NCI-H524 (cell line): ENCODE measurements around the gene TRPV4.

Experiments
- DNase-seq, 2 experiments: peaks; one replicate each; lab custom pipeline; 2025; lab: John Stamatoyannopoulos, UW

Gene TRPV4

DNA sequence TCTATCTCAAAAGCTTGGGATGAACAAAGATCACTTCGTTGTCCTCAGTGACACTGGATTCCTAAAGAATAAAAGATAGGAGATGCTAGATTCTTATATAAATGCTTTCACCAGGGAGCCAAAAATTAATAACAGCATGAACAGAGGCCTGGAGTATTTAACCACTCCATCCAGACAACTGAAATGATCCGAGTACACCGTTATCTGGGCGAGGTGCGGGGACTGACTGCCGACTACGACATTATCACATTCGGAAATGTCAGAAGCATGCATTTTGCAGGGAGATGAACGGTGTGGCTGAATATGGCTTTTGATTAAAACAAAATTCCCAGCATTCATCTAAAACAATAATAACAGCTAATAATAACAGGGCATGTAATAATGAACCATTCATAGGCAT lies 56.6 kb downstream of the TRPV4 start:
- no peak for DNase-seq

DNA sequence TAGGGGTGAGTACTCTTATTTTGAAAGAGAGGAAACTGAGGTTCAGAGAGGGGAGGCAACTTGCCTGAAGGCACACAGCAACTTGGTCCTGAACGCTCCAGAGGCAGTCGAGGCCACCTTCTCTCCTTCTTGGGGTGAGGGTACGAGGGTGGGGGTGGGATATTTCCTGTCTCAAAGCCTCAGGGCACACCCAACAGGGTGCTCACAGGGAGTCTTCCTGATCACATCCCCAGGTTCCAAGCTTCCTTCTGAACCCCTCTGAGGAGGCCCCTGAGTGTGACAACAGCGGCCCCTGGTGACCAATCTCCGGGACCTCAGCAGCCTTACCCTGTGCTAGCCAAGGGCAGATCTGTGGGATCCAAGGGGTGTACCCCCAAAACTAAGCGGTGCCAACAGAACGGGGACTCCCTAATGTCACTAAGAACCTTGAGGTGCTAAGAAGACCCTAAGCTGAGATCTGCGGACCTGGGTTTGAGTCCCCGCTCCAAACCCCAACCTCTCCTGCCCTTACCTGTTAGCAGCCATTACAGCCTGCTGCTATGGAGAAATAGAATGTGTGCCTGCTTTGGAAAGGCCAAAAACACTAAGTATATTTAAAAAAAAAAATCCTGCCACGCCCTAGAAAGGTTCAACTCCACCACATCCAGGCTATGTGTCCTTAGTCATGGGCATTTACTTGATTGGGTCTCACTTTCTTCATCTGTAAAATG lies 57.9 kb downstream of the TRPV4 start:
- DNase-seq = peak; percentile 45 to 80

DNA sequence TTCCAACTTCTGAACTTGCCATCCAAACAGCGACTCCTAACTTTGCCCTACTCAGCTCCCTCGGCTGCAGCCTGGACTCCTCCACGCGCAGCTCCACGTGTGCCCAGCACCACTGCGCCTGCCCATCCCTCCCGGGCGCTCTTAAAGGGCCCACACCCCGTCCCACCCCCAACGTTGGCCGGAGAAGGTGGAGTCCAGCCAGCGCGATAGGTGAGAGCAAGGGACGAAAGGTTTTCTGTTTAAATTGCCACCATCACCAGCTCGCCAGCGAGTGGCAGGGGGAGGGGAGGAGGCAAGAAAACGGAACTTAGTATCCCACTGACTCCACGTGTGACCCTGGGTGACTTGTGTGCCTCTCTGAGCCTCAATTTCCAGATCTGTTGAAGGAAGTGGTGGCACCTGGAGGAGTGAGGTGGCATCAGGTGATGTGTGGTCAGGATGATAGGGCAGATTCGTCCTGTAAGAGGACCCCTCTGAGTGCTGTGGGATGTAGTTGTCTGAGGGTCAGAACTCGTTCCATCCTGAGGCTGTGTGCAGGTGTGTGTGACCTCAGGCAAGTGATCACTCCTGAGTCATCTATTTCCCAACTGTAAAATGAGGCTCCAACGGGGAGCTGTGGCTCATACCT lies 59.7 kb downstream of the TRPV4 start:
- no peak for DNase-seq

DNA sequence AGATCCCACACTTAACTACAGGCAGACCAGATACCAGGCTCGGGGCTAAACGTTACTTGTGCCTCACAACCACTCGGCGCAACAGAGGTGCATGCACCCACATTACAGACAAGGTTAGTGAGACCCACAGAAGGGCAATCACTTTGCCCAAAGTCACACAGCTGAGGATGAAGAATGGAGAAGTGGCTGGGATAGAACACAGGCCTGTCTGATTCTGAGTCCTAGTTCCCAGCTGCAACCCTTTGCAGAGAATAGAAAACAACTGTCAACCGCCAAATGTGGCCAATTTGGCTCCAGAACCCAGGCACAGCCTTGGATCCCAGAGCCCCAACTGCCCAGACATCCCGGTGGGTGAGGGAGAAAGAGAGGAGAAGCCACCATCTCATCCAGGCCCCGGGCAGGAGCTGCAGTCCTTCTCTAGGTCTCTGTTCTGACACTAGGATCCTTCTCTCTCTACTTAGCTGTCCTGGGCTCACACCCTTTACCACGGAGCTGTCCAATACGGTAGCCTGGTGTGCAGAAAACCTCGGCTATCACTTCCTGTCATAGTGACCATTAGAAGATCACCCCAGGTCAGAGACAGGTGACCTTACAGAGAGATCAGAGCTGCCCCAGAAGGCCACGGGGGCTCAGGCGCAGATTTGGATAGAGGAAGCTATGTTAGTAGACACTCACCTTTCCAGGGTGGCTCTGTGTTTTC lies 60.4 kb downstream of the TRPV4 start:
- no peak for DNase-seq

DNA sequence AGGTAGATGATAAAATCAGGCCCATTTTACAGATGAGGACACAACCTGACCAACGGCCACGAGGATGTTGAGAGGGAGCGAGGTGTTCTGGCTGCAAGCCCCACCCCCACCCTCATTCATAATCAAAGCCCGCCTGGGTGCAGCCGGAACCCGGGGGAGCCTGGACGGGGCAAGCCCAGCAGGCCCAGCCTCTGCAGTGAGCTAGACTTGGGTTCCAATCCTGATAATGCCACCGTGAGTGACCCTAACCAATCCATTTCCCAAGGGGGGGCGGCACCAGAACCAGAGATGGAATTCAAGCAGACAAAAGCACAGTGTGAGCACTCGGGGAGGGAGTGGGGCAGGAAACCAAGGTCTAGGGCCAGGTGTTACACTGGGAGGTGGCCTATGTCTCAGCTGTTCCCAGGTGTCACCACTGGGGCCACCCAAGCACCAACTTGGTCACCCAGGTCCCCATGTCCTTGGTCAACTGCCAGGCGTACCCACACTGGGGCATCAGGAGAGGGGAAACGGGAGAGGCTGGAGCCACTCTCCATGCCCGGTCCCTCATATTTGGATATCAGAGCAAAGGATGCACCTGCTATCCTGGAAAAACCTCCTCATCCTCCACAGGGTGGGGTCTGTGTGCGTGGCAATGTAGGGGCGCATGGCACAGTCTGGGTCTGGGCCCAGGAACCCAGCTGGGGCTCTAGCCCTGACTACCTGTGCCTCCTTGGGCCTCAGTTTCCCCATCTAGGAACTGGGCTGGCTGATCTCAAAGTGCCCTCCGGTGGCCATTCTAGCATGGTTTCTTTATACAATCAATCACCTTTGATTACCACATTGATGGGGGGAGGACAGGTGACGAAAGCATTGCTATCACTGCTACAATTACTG lies 61.2 kb downstream of the TRPV4 start:
- no peak for DNase-seq

DNA sequence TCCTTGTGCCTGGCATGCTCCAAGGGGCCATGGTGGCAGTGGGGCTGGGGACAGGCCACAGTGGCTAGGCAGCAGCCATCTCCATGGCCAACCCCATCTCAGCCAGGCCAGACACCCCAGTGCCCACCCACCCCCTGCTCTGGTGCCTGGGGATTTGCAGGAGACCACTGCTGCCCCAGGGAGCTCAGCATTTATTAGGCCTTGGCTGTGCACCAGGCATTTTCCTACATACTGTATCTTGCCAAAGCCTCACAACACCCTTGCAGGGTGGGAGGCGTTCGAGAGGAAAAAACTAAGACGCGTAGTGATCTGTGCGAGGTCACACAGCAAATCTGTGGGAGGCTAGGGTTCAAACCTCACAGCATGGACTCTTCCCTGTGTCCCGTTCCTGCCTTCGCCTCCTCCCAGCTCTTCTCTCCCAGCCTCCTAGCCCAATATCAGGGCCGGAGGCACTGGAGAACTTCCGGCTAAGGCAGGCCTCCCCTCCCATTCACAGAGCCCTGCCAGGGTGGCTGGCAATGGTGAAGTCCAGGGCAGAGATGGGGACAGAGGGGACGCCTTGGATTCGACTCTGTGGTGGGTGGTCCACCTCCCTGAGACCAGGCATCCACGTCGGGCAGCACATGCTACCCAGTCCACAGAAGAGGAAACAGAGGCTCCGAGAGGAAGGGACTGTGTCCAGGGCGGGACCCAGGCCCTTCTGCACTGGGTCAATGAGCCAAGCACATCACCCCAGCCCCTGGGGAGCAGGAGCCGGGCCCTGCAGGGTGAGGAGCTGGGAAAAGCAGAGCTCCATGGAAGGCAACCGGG lies 62.1 kb downstream of the TRPV4 start:
- no peak for DNase-seq

DNA sequence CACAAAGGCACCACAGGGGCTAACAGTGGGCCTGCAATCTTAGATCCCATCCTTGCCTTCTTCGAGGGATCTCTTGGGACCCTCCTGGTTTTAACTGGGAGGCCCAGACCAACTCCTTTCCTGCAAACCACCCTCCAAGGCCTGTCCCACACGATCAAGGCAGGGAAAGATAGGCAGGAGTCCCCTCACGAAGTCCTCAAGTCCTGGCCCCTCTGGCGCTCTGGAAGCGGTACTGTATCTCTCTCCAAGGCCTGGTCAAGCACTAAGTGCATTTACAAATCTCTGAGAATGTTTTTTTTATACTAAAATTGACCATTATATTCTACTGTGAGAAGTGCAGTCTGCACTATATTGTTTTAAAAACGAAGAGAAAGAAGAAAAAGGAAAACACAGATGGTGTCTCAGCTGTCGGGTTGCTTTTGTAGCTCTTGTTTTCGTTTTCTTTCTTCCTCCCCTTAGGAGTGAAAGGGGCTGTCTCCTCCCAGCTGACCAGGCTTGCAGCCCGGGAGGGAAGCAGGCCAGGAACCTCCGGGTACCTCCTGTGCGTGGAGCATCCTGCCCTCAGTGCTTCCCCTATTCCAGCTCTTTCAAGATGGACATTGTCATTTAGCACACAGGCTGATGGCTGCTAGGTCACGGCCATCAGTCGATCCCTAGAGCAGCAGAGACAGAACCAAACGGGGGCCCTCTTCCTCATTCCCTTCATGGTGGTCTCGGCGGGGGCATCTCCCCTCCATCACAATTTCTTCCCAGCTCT lies 62.9 kb downstream of the TRPV4 start:
- DNase-seq = no peak

DNA sequence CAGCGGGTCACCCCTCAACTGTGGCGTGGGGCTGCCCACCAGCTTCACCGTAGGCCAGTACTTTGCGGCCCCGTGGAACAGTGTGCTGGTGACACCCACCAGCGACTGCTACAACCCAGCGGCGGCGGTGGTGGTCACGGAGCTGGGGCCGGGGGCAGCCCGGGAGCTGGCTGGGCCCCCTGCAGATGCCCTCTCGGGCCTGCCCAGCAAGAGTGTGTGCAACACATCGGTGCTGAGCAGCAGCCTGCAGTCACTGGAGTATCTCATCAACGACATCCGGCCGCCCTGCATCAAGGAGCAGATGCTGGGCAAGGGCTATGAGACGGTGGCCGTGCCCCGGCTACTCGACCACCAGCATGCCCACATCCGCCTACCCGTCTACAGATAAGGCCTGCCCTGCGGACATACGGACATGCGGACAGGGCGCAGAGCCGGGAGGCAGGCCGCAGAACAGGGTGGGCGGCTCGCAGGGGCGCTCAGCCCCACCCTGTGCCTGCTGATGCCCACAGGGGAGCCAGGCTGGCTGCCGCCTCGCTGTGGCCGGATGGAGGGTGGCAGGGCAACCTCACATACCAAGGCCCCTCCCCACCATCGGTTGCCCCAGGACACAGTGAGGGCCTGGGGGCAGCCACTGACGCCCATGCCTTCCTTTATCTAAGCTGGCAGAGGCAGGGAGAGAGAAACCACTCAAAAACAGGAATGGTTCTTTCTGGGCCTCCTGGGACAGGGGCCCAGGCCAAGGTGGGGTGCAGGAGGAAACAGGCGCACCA lies 64.1 kb downstream of the TRPV4 start:
- DNase-seq = no peak

DNA sequence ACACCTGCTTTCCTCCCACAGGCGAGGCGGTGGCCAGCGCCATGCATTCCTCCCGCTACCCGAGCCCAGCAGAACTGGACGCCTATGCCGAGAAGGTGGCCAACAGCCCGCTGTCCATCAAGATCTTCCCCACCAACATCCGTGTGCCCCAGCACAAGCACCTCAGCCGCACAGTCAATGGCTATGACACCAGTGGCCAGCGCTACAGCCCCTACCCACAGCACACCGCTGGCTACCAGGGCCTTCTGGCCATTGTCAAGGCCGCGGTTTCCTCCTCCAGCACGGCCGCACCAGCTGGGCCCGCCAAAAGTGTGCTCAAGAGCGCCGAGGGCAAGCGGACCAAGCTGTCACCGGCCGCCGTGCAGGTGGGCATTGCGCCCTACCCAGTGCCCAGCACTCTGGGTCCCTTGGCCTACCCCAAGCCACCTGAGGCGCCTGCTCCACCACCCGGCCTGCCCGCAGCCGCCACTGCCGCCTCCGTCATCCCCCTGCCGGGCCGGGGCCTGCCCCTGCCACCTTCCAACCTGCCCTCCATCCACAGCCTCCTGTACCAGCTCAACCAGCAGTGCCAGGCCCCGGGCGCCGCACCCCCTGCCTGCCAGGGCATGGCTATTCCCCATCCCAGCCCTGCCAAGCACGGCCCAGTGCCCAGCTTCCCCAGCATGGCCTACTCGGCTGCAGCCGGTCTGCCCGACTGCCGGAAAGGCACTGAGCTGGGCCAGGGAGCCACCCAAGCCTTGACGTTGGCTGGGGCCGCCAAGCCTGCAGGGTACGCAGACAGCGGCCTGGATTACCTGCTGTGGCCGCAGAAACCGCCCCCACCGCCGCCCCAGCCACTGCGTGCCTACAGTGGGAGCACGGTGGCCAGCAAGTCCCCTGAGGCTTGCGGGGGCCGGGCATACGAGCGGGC lies 65.0 kb downstream of the TRPV4 start:
- DNase-seq = no peak

DNA sequence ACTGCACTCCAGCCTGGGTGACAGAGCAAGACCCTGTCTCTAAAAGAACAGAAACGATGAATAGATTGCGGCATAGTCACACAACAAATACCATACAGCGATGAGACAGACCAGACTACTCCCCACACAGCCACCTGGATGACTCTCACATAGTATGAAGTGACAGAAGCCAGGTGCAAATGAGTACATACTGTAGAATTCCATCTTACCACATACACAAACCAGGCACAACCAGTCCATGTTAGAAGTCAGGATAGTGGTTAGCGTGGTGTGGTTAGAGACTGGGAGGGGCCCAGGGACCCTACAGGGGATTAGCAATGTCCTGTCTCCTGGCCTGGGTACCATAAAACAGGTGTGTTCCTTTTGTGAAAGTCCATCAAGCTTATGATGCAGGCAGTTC lies 65.7 kb downstream of the TRPV4 start:
- no peak for DNase-seq

DNA sequence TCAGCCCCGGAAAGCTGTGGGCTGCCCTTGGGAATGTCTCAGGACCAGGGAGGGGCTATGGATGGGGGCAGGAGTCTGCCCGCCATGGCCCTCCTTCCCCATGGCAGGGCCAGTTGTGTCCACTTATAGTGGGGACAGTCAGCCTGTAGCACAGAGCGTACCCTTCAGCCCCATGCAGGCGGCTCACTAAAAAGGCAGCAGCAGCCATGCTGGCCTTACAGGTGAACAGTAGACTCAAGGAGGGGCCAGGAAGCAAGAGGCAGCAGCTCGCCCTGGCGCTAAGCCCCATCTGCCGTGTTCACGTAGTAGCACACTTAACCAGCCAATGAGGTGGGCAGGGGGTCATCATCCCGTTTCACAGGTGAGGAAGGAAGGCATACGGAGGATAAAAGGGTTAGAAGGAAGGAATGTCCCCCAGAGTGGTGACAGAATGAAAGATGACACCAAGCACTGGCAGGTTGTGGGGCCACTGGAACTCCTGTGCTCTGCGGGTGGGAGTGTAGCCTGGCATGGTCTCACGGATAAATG lies 66.9 kb downstream of the TRPV4 start:
- peak in 1 of 2 experiments; percentile 56 for DNase-seq

DNA sequence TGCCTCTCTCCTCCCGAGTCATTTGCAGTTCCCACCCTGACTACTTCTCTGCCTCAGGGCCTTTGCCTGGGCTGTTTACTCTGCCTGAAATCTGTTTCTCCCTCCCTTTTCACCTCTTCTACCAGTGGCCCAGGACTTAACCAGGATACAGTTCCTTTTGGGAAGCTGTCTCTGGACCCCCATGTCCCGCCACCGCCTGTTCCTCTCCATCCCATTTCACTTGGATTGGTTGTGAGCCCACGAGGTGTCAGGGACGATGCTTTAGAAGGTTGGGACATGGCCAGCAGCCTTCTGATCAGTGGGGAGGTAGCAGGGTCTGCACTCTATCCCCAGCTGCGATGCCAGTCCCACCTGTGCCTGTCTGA lies 67.8 kb downstream of the TRPV4 start:
- DNase-seq = no peak

DNA sequence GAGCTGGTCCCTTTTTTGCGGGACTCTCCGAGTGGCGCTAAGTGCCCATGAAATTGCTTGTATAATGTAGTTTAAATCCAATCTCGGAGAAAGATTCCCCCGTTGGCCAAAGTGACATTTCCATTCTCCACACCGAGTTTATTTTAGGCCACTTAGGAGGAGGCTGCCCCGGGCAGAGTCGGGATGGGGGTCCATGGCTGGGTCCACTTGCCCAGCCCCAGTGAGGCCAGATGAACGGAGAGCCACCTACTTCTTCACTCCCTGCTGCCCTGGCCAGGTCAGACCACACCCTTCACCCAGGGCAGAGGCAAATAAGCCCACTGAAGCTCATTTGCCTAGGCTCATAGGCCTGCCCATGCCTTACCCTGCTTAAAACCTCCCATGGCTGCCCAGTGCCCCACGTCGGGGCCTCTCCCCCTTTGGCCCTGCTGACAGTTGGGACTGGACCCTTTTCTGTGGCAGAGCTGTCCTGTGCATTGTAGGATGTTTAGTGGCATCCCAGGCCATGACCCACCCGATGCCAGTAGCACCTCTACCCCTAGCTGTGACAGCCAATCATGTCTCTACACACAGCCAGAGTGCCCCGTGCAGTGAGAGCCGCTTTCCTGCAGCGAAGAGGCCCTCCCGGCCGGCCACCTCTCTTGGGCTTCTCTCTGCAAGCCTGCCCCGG lies 68.3 kb downstream of the TRPV4 start:
- DNase-seq = no peak

DNA sequence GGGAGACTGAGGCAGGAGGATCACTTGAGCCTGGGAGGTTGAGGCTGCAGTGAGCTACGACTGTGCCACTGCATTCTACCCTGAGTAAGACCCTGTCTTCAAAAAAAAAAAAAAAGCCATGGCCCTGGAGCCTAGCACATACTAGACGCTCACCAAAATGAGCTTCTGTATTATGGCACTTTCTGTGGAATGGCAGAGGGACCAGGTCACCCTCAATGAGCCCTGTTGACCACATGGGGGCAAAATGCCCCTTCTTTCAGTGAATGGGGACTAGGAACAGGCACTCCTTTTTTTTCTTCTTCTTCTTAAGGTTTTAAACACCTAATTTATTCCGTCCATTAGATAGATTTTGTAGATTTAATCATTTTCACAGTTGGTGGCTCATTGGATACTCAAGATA lies 69.1 kb downstream of the TRPV4 start:
- DNase-seq = peak in 1 of 2 experiments; percentile 15

DNA sequence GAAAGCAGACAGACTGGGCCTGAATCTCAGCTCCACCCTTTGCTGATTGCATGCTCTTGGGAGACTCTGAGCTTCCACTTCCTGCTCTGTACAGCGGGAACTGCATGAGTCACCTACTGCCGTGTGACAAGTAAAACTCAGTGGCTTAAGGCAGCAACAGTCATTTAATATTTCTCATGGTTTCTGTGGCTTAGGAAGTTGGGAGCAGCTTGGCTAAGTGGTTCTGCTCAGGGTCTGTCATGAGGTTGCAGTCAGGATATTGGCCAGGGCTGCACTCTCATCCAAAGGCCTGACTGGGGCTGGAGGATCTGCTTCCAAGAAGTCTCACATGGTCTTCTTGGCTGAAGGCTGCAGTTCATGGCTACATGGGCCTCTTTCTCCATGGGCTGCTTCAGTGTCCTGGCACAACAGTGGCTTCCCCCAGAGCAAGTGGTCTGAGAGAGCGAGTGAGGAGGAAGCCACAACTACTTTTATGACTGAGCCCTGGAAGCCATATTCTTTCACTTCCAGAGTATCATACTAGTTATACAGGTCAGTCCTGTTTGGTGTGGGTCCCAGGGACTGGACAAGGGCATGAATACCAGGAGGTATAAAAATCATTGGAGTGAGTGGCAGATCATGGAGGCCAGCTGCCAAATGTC lies 69.9 kb downstream of the TRPV4 start:
- DNase-seq = no peak

DNA sequence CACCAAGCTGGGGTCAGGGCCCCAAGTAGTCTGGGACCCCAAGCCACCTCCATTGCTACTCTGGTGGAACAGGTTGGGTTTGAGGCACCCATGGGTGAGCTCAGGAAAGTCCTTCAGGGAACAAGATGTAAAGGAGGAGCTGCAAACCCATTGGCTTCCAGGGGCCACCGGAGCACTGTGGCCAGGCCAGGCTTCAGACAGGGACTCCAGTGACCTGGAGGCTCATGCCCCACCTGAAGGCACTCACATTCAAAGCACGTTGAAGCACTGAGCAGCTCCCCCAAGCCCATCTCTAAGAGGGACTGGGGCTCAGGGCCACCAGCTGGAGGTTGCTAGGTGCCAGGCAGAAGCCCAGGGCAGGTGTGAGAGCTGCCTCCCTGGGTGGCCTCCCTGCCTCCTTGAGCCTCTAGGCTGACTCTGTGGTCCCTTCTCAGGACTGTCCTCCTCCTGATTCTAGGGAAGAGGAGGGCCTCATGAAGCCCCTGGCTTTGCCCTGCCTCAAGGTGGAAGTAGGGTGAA lies 70.5 kb downstream of the TRPV4 start:
- no peak for DNase-seq

DNA sequence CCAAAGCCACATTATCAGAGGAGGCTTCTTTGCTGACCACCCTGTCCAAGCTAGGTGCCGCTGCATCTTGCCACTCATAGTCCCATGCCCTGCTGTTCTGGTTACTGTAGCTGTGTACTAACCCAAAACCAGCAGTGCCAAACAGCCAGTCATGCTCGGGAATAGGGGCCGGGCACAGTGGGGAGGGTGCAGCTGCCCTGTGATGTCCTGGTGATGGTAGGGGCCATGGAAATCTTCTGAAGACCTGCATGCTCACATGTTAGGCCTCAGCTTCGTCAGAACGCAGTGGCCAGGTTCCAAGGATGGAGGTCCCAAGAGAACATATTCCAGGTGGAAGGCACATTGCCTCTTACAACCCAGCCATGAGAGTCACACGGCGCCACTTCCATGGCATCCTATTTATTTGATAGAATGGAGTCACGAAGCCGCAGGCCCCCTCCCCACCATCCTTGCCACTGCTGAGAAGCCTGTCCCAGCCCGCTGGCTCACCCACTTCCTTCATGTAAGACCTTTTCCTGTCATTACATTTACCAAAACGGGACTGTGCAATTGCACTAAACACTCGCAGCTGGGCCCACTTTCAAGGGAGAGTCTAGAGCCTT lies 71.0 kb downstream of the TRPV4 start:
- no peak for DNase-seq
